HEK293T (cell line): ENCODE measurements around the gene CDK5R1.

Experiments
- ELF4 ChIP-seq: fragments of 450-650 bp; IDR thresholded peaks from 2 replicates; pipeline ENCODE4 v1.6.1; 2017; ENCODE audit warnings: antibody characterized with exemption
- FOXA1 ChIP-seq: fragments of 450-650 bp; IDR thresholded peaks from 2 replicates; pipeline ENCODE4 v1.6.1; 2016; ENCODE audit warnings: mild to moderate bottlenecking
- ZNF384 ChIP-seq: fragments of 450-650 bp; IDR thresholded peaks from 2 replicates; pipeline ENCODE4 v1.6.1; 2016
- TF ChIP-seq, protein P1 (sequence below): fragments of 450-650 bp; IDR thresholded peaks from 2 replicates; pipeline ENCODE4 v1.6.1; 2016

DNA sequence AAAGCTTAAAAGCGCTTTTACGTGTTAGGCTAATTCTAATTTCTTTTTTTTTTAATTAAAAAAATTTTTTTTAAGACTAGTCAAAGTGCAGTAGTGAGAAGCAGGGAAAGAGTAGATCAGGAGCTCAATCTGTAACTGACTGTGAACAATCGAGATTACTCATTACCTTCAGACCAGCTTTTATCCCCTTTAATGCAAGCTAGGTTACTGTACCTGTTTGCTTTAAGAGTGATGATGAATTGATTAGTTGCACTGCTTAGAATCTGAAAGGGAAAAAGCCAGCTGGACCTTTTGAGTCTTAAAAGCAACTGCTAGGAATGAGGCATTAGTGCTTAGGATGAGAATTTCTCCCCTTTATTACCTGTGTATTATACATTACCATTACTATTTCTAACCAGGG, 23.5 kb upstream of the CDK5R1 start:
- TF ChIP-seq, protein P1, sequence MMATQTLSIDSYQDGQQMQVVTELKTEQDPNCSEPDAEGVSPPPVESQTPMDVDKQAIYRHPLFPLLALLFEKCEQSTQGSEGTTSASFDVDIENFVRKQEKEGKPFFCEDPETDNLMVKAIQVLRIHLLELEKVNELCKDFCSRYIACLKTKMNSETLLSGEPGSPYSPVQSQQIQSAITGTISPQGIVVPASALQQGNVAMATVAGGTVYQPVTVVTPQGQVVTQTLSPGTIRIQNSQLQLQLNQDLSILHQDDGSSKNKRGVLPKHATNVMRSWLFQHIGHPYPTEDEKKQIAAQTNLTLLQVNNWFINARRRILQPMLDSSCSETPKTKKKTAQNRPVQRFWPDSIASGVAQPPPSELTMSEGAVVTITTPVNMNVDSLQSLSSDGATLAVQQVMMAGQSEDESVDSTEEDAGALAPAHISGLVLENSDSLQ: no peak
- TF ChIP-seq ZNF384 (no peak), FOXA1 (no peak), ELF4 (no peak)
